Neural progenitor cell (in vitro differentiated cells): ENCODE data around the gene PLA2G4F.

Experiments used
- EZH2phosphoT487 ChIP-seq: fragments of 200-600 bp; sonication (generic); IDR thresholded peaks from 2 replicates; pipeline ENCODE4 v1.6.1; 2017; ENCODE audit warnings: antibody characterized with exemption
- TF ChIP-seq, protein P1 (sequence below): fragments of 200-600 bp; sonication (generic); IDR thresholded peaks from 2 replicates; pipeline ENCODE4 v1.5.1; 2017; ENCODE audit warnings: antibody characterized with exemption, mild to moderate bottlenecking

GRCh38 chr15:42158941-42159340 is 2.5 kb upstream of the PLA2G4F start:
- TF ChIP-seq, protein P1, sequence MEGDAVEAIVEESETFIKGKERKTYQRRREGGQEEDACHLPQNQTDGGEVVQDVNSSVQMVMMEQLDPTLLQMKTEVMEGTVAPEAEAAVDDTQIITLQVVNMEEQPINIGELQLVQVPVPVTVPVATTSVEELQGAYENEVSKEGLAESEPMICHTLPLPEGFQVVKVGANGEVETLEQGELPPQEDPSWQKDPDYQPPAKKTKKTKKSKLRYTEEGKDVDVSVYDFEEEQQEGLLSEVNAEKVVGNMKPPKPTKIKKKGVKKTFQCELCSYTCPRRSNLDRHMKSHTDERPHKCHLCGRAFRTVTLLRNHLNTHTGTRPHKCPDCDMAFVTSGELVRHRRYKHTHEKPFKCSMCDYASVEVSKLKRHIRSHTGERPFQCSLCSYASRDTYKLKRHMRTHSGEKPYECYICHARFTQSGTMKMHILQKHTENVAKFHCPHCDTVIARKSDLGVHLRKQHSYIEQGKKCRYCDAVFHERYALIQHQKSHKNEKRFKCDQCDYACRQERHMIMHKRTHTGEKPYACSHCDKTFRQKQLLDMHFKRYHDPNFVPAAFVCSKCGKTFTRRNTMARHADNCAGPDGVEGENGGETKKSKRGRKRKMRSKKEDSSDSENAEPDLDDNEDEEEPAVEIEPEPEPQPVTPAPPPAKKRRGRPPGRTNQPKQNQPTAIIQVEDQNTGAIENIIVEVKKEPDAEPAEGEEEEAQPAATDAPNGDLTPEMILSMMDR, result no peak
- no peak for TF ChIP-seq EZH2phosphoT487
